Measurements from ENCODE around the gene KIAA1671.

KIAA1671 gene

GRCh38 chr22:24962094-24962493, 9.6 kb downstream of the KIAA1671 start:
- no peak for DNase-seq (ENCODE audit: low read depth)
- no peak for TF ChIP-seq CTCF (IDR thresholded peaks at IDR 0.05; ENCODE audit: insufficient read depth, low read depth, low read length, missing control alignments)
- no peak overlapping the region for H3K4me3 ChIP-seq (ENCODE audit: low read depth, low read length)

GRCh38 chr22:24962835-24963234, 10.3 kb downstream of the KIAA1671 start:
- no peak overlapping the region for H3K4me3 ChIP-seq (ENCODE audit: low read depth, low read length)
- no peak for DNase-seq (ENCODE audit: low read depth)
- TF ChIP-seq CTCF (IDR thresholded peaks at IDR 0.05; ENCODE audit: insufficient read depth, low read depth, low read length, missing control alignments): no peak

- no peak for DNase-seq (ENCODE audit: low read depth)
- TF ChIP-seq CTCF (IDR thresholded peaks at IDR 0.05; ENCODE audit: insufficient read depth, low read depth, low read length, missing control alignments): no peak
- H3K4me3 ChIP-seq (ENCODE audit: low read depth, low read length): no peak overlapping the region
These were observed 11.9 kb downstream of the KIAA1671 start for GRCh38 chr22:24964441-24964840.

GRCh38 chr22:24965822-24966626, 13.5 kb downstream of the KIAA1671 start:
- no peak overlapping the region for H3K4me3 ChIP-seq (ENCODE audit: low read depth, low read length)
- no peak for DNase-seq (ENCODE audit: low read depth)
- TF ChIP-seq CTCF (IDR thresholded peaks at IDR 0.05; ENCODE audit: insufficient read depth, low read depth, low read length, missing control alignments): no peak

- no peak for DNase-seq (ENCODE audit: low read depth)
- H3K4me3 ChIP-seq (ENCODE audit: low read depth, low read length): no peak overlapping the region
- TF ChIP-seq CTCF (IDR thresholded peaks at IDR 0.05; ENCODE audit: insufficient read depth, low read depth, low read length, missing control alignments): no peak
These were observed 15.6 kb downstream of the KIAA1671 start for GRCh38 chr22:24968066-24968561.

GRCh38 chr22:24969560-24970301, 17.2 kb downstream of the KIAA1671 start:
- TF ChIP-seq CTCF (IDR thresholded peaks at IDR 0.05; ENCODE audit: insufficient read depth, low read depth, low read length, missing control alignments): no peak
- no peak overlapping the region for H3K4me3 ChIP-seq (ENCODE audit: low read depth, low read length)
- no peak for DNase-seq (ENCODE audit: low read depth)

All from GM12865 (cell line).